GM19372 (cell line): ENCODE data around the gene TMPRSS9.
A peak's percentile ranks its signal among the peaks of the same experiment; 100 is the strongest.
"Not testable (repeated sequence)": the region's sequence is repeated elsewhere in the genome, so short reads cannot be mapped to it uniquely, and the experiment has no call there.

Experiments used
- ATAC-seq: cut with Tn5 transposase; IDR thresholded peaks from one replicate; pipeline ENCODE4 v1.9.1; 2021; ENCODE audit warnings: mild to moderate bottlenecking, low read depth, moderate library complexity; ENCODE audit not compliant: unreplicated experiment

TMPRSS9 gene

DNA sequence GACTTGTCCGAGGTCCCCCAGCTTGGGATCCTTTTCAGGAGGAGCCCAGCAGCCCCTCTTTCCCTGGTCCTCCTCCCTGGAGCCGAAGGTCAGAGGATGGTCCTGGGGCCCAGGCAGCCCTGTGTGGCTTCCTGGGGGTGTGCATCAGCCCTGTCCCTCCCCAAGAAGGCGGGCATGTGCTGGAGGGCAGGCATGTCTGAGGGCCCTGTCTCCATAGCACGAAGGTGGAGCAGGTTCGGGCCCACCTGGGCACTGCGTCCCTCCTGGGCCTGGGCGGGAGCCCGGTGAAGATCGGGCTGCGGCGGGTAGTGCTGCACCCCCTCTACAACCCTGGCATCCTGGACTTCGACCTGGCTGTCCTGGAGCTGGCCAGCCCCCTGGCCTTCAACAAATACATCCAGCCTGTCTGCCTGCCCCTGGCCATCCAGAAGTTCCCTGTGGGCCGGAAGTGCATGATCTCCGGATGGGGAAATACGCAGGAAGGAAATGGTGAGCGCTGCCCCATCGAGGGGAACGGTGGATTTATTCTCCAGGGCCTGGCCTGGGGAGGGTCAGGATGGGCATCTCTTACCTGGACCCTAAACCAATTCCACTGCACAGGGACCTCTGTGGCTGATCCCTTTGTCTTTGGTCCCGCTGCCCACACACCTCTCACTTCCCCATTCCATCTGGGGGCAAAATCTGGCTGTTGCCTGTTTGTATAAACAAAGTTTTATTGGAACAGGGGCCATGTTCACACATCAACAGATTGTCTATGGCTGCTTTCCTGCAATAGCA, 56.4 kb downstream of the TMPRSS9 start:
- ATAC-seq: no peak

DNA sequence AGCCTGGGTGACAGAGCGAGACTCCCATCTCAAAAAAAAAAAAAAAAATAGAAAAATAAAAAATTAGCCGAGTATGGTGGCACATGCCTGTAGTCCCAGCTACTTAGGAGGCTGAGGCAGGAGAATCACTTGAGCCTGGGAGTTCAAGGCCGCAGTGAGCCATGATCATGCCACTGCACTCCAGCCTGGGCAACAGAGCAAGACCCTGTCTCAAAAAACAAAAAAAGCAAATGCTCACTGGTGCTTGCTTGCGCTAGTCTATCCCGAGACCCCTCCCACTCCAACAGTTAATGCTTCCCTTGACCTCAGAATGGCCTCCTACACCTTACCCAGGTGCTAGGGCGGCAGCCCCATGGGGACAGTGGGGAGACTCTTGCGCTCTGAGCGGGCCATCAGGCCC, 57.4 kb downstream of the TMPRSS9 start:
- not testable (repeated sequence) for ATAC-seq

GRCh38 chr19:2417881-2418406, 57.9 kb downstream of the TMPRSS9 start:
- no peak for ATAC-seq

DNA sequence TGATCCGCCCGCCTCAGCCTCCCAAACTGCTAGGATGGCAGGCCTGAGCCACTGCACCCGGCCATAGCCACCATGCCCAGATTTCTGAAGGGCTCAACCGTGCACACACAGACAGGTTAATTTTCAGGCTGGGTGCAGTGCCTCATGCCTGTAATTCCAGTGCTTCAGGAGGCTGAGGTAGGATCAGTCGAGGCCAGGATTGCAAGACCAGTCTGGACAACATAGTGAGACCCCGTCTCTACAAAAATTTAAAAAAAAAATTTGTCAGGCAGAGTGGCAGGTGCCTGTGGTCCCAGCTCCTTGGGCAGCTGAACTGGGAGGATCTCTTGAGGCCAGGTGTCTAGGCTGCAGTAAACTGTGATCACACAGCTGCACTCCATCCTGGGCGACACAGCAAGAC, 59.7 kb downstream of the TMPRSS9 start:
- ATAC-seq: no peak

DNA sequence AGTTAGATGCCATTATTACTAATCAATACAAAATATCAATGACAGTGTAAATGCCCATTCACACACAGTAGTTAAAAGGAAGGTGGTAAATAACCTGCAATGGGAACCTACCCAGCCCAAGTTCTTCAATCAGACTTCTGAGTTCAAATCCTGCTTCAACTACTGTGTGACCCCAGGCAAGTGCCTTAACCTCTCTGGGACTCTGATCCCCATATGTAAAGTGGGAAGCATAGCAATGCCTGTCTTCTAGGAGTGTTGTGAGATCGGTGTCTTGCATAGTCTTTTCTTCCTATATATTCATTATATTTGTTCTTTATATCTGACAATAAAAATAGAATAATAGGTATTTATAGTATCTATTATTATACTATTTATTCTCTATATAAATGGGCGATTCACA, 60.4 kb downstream of the TMPRSS9 start:
- ATAC-seq: no peak

GRCh38 chr19:2421581-2422306, 61.7 kb downstream of the TMPRSS9 start:
- no peak for ATAC-seq

DNA sequence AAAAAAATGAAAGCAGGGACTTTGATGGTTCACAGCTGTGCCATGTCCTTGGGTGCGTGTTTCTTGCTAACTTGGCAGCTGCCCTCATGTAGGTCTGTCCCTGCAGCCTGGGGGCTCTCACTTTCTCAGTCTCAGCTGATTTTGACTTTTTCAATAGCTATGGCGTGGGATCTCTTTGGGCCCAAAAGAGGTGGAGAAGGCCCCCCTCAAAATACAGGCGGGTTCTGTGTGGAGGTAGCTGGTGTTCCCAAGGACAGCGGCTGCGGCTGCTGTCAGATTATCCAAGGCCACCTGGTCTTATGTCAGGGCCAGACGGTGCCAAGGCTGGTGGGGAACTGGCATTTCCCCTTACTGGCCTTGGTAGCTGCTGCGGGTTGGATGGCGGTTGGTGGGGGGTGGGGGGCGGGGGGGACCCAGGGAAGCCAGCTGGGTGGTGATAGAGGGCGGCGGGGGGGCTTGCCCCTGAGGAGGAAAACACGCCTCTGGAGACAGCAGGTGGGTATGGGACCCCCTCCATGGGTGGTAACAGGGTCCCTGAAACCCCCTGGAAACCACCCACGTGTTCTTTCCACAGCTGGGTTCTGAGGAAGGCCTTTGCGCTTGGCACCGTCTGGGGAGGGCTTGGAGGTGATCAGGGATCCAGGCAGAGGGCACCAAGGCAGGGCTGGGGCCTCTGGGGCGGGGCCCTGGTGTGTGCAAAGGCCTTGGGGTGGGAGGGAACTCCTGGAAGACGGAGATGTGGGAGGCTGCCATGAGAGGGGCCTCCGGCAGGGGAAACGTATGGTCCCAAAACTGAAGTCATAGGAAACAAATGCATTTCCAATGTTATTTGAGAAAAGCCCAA, 63.2 kb downstream of the TMPRSS9 start:
- no peak for ATAC-seq

DNA sequence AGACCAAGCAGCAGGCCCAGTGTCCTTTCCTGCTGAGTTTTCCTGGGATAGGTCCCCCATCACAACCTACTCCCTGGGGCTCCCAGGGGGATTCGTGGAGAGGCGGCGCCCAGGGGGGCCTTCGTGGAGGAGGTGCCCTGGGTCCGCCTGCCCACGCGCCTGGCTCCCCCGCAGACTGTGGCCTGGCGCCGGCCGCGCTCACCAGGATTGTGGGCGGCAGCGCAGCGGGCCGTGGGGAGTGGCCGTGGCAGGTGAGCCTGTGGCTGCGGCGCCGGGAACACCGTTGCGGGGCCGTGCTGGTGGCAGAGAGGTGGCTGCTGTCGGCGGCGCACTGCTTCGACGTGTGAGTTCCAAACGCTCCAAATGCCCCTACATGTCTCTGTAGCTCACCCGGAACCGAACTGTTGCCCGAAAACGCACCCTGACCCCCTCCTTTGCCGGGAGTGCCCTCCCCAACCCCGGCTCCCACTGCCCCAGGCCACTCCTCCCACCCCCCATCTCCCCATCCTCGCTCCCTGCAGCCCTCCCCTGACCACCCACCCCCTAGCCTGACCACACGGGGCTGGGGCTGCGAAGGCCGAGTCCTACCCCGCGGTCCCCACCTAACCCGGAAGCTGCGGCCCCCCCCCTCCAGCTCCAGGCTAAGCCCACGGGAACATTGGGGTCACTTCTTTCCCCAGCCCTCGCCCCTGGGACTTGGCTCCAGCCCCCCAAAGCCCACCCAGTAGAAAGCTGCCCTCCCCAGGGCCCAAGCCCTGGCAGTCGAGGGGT, 64.0 kb downstream of the TMPRSS9 start:
- no peak for ATAC-seq

- no peak for ATAC-seq
Observed at GRCh38 chr19:2424686-2425621, 64.9 kb downstream of the TMPRSS9 start.

DNA sequence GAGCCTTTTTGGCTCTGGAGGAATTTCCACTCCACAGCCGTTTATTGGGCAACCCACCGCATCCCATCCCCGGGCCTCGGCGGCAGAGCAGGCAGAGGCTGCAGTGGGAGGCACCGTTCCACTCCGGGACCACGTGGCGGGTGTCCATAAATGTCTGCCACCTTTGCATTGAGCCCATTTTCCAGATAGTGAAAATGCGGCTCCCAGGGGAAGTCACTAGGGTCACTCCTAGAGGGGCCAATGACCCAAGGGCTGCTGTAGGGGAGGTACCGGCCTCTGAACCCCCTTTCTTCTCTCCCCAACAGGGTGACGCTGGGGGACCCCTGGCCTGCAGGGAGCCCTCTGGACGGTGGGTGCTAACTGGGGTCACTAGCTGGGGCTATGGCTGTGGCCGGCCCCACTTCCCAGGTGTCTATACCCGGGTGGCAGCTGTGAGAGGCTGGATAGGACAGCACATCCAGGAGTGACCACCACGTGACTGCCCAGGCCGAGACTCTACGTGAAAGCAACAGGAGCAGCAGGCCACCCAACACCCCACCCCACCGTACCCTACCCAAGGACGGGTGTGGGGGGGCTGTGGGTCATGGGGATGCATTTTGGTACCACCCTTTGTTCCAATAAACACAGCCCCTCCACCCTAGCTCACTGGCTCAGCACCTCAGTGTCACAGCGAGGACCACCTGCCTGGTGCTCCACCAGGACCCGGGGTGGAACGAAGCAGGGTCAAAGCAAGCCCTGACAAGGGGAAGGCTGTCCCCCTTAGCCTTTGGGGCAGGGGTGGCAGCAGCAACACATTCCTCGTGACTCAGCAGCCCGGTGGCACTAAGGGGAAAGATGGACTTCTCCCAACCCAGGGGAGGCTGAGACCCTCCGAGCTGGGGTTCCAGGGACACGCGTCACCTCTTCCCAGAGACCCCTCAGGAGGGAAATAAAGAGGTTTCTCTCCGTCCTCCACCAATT, 65.8 kb downstream of the TMPRSS9 start:
- no peak for ATAC-seq

DNA sequence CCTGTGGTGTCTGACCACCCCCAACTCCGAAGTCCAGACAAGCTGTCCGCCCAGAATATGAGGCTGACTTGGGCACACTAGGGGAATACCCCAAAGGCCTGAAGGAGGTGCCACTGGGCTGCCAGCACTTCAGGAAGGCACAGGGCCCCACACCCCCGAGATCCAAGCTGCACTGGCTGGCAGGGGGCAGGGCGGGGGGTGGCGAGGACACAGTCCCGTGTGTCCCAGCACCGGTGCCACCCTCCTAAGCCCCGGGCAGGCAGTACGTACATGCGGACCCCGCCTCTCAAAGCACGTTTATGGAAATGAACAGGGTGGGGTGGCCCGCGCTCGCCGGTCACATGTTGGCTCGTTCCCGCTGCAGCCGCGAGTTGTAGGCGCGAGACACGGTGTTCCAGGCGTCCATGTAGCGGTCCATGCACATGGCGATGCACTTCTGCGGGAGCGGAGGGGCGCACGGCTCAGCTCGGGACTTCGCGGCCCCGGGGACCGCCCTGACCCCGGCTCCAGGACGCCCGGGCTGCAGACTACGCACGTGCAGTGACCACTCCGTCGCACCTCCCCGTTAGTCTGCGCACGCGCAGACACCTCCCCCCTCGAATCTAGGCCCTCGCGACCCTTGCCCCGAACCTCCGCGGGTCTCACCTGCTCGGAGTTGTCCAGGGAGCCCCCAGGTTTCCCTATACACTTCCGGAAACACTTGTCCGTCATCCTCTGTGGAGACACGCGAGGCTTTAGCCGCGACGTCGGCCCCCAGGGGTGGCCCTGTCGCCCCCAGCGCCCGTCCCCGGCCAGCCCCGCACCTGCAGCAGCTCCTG, 66.8 kb downstream of the TMPRSS9 start:
- ATAC-seq: peak; percentile 6

DNA sequence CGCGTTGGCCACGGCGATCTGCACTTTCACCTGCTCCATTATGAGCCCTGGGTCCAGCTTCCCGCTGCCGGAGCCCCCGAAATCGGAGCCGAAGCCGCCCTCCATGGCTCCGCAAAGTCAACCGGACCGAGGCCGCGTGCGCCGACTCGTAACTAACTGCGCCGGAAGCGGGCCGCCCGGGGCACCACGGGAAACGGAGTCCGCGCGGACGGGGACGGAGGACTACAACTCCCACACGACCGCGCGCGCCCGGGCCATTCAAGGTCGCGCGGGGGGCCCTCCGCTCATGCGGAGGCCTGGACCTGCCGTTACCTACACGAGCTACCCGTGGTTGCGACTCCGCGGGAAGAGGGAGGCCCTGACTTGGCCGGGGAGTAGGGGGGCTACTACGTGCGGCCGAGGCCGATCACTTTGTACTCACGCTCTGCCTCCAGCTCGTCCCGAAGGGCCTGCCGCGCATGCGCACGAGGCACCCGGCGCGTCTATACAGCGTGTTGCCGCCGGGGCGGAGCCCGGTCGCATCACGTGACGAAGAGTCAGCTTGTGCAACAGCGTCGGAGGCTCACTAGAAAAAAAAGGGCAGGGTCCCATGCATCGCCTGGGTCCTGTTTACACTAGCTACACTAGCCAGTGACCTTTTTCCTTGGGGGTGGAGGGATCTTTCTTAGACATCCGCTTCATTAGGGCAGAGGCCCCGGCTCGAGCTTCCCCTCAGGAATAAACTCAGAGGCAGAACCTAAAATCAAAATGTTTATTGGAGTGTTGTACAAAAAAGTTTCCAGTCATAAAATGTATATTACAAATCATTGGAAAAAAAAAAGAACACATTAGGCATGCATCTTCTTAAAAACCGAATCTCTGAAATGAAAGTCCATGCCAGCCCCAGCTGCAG, 67.6 kb downstream of the TMPRSS9 start, which contains the start of gene TIMM13:
TSS of gene TIMM13 (minus strand) at position 158 of the 892 bp plus-strand sequence. CDS start at position 105, 53 bp downstream.
- ATAC-seq: peak; percentile 85

GRCh38 chr19:2428321-2428690, 68.2 kb downstream of the TMPRSS9 start:
- no peak for ATAC-seq

DNA sequence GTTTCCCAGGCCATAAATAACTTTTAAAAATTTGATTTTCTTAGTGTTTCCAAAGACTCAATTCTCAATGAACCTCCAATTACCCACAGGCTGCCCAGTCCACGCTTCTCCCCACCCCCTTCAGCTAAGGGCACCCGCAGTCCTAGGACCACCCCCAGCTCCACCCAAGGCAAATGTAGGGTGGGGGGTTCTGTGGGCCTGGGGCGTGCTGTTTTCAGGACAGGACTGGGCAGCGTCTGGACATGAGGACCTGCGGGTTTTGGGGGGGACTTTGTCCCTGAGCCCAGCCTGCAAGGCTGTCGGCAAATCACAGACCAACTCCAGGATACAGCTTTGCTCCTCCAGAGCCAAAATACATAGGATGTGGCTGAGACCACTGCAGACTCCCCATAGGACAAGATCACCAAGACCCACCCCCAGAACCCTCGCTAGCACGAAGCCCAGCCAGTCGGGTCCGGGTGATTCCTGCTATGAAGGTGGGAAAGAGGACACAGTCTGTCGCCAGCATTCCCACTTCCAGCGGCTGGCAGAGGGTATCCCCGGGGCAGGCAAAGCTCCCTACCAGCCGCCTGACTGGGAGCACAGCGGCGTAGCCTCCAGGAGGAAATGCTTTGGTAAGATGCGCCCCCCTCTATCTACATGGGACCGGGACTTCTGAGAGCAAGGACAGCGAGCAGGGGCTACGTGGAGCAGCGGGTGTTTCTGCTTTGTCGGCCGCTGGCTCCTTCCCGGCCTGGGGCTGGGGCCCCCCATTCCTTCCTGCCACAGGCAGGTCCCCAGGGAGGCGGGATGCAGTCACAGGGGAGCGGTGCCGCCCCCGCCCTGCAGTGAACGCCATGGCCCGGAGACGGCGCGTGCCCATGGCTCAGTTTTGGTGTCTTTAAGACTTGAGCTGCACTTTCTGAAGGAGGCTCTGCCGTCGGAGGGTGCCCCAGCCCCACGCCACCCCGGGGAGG, 69.0 kb downstream of the TMPRSS9 start:
- ATAC-seq: no peak
